ENCODE measurements around the gene FGR.
A peak's percentile ranks its signal among the peaks of the same experiment; 100 is the strongest.

FGR gene

DNA sequence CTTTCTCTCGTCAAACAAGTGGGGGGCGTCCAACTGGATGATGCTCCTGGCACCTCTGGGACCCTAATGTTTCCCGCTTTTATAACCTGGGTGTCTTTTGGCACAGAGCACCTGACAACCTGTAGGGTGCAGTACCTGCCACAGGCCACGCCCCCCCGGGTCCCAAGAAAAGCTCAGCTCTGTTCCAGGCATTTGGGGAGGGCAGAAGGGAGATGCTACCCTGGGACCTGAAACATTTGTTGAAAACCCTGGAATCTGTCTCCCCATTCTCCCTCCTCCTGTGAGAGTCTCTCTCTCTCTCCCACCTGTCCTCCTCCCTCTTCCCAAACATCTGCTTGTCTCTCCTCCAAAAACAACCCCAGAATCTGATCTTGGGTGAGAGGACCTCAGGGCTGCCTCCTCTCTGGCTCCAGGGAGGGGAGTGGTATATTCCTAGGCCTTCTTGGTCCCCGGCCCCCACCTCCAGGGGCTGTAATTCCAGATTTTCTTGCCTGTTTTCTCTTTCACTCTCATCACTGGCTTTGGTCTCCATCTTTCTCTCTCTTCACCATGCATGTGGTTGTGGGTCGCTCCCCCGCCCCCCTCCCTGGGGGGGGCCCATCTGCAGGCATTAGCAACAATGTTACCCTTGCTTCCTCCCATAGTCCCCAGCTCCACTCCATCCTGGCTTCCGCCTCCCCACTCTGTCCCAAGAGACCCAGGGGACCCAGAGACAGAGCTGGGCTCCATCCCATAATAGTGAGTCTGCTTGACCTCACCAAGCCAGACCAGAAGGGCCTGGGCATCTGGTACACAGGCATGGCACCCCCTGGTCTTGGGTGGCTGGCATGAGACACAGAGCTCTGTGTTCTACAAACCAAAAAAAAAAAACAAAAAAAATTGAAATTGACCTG, 35.1 kb downstream of the FGR start:
- DNase-seq = peak; percentile 27

- peak; percentile 25 for DNase-seq
Measured at GRCh38 chr1:27598902-27599528, 36.0 kb downstream of the FGR start.

GRCh38 chr1:27598295-27598687, 36.7 kb downstream of the FGR start:
- DNase-seq = no peak

DNA sequence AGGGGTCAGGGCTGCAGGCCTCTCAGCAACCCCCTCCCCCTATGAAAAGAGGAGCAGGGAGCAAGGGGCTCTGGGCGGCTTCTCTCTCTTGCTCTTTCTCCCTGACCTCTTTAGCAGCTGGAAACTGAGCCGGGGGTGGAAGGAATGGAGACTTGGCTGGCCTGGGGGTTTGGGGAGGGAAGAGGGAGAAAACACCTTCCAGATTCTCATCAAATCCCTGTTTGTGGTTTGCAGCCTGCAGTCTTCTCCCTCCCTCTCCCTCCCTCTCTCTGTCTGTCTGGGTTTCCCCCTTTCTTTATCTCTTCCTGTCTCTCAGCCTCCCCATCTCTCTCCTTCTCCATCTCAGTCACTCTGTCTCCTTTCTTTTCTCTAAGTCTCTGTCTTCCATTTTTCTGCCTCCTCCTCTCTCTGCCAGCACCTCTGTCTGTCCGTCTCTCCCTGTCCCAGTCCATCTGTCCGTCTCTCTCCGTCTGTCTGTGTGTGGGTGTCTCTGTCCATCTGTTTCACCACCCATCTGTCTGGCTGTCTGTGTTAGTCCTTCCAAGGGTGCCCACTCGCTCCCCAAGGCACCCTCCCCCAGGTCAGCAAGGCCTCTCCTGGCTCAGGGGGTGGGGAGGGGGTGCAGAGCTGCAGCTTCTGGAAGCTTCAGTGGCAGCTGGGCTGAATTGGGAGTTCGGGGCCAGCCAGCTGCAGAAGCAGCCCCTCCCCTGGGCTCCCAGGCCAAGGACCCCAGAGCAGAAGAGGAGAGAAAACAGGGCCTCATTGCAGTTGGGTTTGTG, 37.3 kb downstream of the FGR start:
- DNase-seq = no peak

- no peak for DNase-seq
Measured at GRCh38 chr1:27596986-27597385, 38.0 kb downstream of the FGR start.

DNA sequence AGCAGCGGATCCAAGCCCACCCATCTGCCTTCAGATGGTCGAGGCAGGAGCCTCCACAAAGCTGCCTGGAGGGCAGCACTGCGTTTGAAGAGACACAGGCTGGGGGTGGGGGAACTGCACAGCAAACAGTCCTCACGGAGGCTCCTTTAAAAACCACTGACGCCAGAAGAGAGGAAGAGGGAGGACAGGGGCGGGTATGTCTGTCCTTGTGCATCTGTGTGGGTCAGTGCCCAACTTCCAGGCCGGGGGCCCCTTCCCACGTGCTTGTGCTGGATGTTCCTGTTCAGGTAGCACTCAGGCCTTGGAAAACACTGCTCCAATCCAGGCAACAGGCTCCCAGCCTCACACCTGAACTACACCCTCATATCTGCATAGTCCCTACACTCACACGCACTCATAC, 38.7 kb downstream of the FGR start:
- DNase-seq = no peak

GRCh38 chr1:27595597-27595996, 39.4 kb downstream of the FGR start:
- DNase-seq = no peak

GRCh38 chr1:27594564-27595510, 40.1 kb downstream of the FGR start:
- DNase-seq = no peak

DNA sequence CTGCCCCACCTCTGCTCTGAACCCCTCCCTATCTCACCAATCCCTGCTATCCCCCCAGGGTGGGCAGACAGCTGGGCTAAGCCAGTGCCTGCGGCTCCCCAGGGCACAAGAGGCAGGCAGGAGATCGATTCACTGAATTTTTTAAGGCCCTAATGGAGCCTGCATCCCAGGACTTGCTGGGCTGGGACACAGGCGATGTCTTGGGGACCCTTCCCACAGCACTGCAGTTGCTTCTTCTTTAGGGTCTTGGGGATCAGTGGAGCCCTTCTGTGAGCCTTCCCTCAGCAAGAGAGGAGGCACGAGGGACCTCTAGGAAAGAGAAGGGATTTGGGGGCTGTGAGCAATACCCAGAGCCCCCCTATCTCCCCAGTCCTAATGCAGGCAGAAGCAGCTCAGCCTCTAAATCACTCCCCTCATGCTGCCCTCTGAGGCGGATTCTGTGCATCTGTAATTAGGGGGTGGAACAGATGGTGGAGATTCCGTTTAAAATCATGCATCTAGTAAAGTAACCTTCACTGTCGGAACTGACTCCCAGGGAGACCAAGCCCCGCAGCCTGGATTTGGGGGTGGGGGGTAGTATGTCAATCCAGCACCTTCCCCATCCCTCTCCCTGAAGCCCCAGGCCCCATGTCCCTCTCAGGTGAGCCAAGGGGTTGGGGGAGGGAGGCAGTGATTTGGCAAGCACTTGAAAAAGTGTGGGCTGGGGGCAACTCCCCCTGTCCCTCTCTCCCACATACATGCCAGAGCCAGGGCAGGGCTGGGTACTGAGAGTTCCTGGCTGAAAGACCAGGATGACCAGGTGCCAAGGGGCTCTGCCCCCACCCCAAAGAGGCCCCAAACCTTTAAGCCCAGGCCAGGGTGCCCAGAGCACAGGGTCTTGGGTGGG, 41.1 kb downstream of the FGR start:
- DNase-seq = no peak

DNA sequence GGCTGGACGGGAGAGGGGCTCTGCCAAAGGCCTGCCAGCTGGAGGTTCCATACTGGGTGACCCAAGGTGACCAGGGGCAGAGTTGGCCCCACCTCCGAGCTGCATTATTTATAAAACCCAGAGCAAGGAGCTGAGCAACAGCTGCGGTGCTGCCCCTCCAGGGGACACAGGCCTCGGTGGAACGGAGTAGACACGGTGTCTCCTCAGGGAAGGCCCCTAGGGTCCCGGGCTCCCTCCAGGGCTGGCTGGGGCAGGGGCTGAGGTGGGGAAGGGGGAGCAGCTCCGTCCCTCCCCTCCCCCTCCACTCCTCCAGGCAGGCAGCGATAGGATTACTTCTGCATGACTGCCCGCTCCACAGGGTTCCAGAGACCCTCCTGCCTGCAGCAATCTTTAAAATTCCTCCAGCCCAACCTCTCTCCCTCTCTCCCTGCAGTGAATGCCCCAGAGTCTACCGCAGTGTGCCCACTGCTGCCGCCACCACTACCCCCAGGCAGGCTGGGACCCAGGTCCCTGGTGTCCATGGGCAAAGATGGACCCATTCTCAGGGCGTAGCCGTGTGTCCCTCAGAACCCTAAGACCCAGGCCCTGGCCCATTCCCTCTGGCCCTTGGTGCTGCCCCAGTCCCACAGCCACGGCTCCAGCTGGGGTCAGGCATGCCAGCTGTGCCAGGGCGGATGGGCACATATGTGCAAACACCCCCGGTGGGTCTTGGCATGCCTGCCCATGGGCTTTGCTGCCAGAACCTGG, 41.9 kb downstream of the FGR start:
- DNase-seq = no peak

DNA sequence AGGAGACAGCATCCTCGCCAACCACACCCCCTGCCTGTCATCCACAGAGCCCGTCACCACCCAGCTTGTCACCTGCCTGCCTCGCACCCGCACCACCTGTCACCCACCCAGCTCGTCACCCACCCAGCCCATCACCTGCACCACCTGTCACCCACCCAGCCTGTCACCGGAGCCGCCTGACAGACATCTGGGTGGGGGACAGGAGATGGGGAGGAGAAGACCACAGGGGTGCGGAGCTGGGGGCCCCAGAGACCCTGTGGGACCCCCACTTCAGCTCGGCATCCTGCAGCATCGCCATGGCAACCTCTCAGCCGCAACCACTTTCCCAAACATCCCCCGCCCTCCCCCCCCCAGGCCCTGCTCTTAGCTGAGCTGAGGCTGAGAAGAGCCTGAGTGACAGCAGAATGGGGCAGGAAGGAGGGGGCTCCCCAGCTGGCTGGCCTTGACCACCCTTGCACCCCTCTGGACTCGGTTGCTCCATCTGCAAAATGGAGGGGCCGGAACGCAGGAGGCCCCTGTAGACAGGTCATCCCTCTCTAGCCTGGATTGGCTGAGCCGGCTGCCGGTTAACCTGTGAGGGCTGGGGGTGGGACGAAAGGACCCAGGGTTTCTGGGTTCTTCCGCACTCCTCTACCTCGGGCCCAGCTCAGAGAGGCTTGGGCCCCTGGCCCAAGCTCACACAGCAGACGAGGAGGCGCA, 42.6 kb downstream of the FGR start:
- no peak for DNase-seq

DNA sequence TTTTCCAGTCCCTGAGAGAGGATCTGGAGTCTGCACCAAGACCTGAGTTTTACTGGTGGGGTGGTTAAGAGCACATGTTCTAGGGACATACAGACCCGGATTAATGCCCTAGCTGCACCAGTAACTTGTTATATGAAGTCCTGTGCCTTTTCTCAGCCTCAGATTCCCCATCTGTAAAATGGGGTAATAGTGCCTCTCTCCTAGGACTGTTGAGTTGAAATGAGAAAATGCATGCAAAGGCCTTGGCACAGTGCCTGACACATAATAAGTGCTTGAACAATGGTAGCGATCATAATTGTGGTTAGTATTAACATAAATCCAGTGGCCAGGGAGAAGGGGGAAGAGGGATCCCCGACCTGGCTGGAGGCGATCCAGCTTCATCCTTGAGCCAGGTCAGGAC, 43.4 kb downstream of the FGR start:
- no peak for DNase-seq

GRCh38 chr1:27590917-27591508, 44.0 kb downstream of the FGR start:
- DNase-seq = no peak

GRCh38 chr1:27589841-27590426, 45.1 kb downstream of the FGR start:
- DNase-seq = no peak

- DNase-seq = no peak
Measured at GRCh38 chr1:27589441-27589840, 45.5 kb downstream of the FGR start.

- DNase-seq = no peak
Measured at GRCh38 chr1:27588256-27589232, 46.4 kb downstream of the FGR start.

- no peak for DNase-seq
Measured at GRCh38 chr1:27585684-27586083, 49.3 kb downstream of the FGR start.

DNA sequence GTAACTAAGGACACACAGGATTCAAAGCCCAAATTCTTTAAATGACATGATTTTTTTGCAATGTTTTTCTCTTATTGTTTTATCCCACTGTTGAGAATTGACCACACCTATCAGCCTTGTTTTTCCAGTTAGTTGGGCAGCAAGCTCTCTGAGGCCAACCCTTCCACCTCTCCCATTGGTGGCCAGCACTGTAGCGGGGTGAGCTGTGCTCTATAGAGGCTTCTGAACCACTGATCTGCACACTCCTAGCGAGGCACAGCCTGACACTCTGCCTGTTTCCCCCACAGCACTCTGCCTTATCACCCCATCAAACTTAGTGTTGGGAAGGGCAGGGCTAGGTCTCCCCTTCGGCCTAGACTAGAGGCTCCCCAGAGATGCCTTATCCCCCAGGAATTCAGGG, 50.5 kb downstream of the FGR start:
- no peak for DNase-seq

All from DMS53 (cell line).